NCI-H128 (cell line): ENCODE results near the gene WDTC1.

Experiments
- DNase-seq: peaks from one replicate; lab custom pipeline; 2025; ENCODE audit not compliant: unreplicated experiment; lab: John Stamatoyannopoulos, UW

The WDTC1 gene

GRCh38 chr1:27351541-27352107 is 117.2 kb downstream of the WDTC1 start:
- no peak for DNase-seq

- DNase-seq: no peak
Measured at GRCh38 chr1:27353166-27353565, 118.7 kb downstream of the WDTC1 start.

- DNase-seq: no peak
Measured at GRCh38 chr1:27353629-27354028, 119.2 kb downstream of the WDTC1 start.

- no peak for DNase-seq
Measured at GRCh38 chr1:27355683-27356082, 121.3 kb downstream of the WDTC1 start.

- no peak for DNase-seq
Measured at GRCh38 chr1:27356277-27356618, 121.8 kb downstream of the WDTC1 start.

DNA sequence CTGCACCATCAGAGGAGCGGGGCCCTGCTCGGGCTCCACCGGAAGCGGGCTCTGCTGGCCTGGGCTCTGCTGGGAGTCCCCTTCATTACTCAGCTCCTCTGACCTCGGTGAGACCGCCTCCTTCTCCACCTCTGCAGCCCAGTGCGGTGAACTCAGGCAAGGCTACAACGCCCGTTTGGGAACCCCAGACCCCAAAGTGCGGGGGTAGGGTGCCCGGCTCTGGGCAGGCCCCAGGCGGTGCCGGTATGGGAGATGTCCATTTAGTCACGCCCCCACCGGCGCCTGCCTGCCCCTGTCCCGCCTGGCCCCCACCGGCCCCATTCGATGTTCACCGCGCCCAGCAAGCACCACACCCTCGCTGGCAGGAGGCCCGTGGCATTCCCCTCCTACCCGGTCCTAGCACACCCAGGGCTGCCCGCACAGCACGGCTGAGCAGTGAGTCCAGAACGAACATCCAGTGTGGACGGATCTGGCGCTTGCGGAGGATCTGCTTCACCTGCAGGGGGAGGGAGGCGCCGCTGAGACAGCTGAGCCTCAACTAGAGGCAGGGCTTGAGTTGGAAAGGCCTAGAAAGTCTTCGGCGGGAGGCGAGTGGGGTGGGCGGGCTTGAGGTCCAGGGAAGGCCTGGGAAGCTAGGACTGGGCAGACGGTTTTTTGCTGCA is 122.3 kb downstream of the WDTC1 start:
- no peak for DNase-seq

- peak; percentile 16 for DNase-seq
Measured at GRCh38 chr1:27357281-27358037, 123.0 kb downstream of the WDTC1 start.
